Measurements from ENCODE around the gene COL12A1. TPM values are rescaled to one million over a fixed set of nuclear protein-coding genes. Genes with fewer than 3 reads are reported as not detected.

The COL12A1 gene
- total and polyA plus RNA-seq, 2 of the 13 experiments (the other 11 are each of a cell fraction or from before 2014, with no cell fraction given): 0.02 TPM; not detected in 1

GRCh38 chr6:75180864-75181263 is 25.0 kb downstream of the COL12A1 start:
- Histone ChIP-seq H3K4me1 (ENCODE audit: insufficient read depth, low read length) (no peaks in the 10 kb centered on the region), H4K20me1 (ENCODE audit: insufficient read depth, low read length) (no peaks in the 10 kb centered on the region), H3K4me2 (ENCODE audit: low read depth, low read length) (no peak overlapping the region), H3K79me2 (ENCODE audit: insufficient read depth, low read length) (no peaks in the 10 kb centered on the region), H3K36me3 (replicated peaks in 1 of 2; ENCODE audit: control insufficient read depth in 1 of 2, insufficient read depth in 2 of 2, low read length in 2 of 2) (no peaks in the 10 kb centered on the region), H3K27ac (ENCODE audit: extremely low read length, insufficient read depth, low read length) (no peak overlapping the region), H3K4me3 (replicated peaks in 1 of 3; ENCODE audit: insufficient read depth in 1 of 3, low read depth in 2 of 3, low read length in 3 of 3) (no peak overlapping the region), H3K9ac (ENCODE audit: insufficient read depth, low read depth, low read length) (no peak overlapping the region), H2AFZ (ENCODE audit: low read length) (no peak overlapping the region), H3K27me3 (ENCODE audit: control insufficient read depth in 1 of 2, insufficient read depth in 2 of 2, low read length in 2 of 2) (no peaks in the 10 kb centered on the region; a peak in 1 of 5 replicates), H3K9me3 (ENCODE audit: low read length) (no peaks in the 10 kb centered on the region)
- WGBS (ENCODE audit: low lambda C conversion rate): 2% methylated on average over 5 of the region's 5 CpGs
- CTCF ChIA-PET (ENCODE audit: low intra/inter-chr PET ratio, low total read pairs): no interaction called here
- TF ChIP-seq MAFK (conservative IDR thresholded peaks at IDR 0.05 in 1 of 2, IDR thresholded peaks at IDR 0.05 in 1 of 2; ENCODE audit: low read length in 2 of 2): no peak
- no peak for TF ChIP-seq ZNF280D (CRISPR knock-in tag; IDR thresholded peaks at IDR 0.05)
- TF ChIP-seq IRF9 (CRISPR knock-in tag; IDR thresholded peaks at IDR 0.05; ENCODE audit: borderline replicate concordance): no peak
- no peak for TF ChIP-seq ZNF841 (CRISPR knock-in tag; IDR thresholded peaks at IDR 0.05; ENCODE audit: borderline replicate concordance)
- TF ChIP-seq ADNP (CRISPR knock-in tag; IDR thresholded peaks at IDR 0.05): no peak
- intact Hi-C loops (cut with micrococcal nuclease; ENCODE audit: unreplicated experiment) (no loop called here), in situ Hi-C loops (cut with HindIII; ENCODE audit: extremely low pct_ligation_motif_present, low pct_unique_long_range_greater_than_20kb) (no loop called here)
- POLR2A ChIA-PET: no interaction called here
- no TSS peak for BruUV-seq (replicated peaks)
- FAIRE-seq: no peak
- no peak for DNase-seq (ENCODE audit: low spot score)
- ATAC-seq: no peak
